SH-SY5Y (cell line): ENCODE results near the gene BAZ1A.

ENCODE experiments used
- GATA2 ChIP-seq: IDR thresholded peaks from 2 replicates; pipeline ENCODE4 v1.6.1; 2011; ENCODE audit warnings: mild to moderate bottlenecking, low read depth, low read length
- GATA3 ChIP-seq: IDR thresholded peaks from 2 replicates; pipeline ENCODE4 v1.6.1; 2011; ENCODE audit warnings: low read depth, mild to moderate bottlenecking, low read length, moderate library complexity

DNA sequence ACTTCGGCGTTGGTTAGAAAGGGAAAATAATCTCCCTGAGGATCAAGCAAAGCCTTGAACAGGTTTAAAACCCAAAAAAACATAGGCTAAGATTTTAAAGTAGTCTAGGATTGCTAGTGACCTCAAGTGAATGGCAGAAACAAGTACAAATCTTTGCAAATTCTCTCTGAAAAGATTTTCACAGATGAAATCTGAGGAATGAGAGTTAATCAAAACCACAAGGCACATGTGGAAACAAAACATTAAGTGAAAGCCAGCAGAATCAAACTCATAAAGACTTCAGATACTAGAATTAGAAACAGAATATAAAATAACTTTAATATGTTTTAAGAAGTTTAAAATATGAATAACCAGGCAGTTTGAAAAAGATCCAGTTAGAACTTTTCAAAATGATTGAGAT lies 108.6 kb downstream of the BAZ1A start:
- TF ChIP-seq GATA2 (no peak), GATA3 (no peak)
